ENCODE data around the gene PDGFD. TPM values are rescaled to one million over a fixed set of nuclear protein-coding genes. Genes with fewer than 3 reads are reported as not detected.
"Not testable (repeated sequence)": the region's sequence is repeated elsewhere in the genome, so short reads cannot be mapped to it uniquely, and the experiment has no call there.

Gene PDGFD
- total RNA-seq, 6 experiments from 2014 or later, result 0.37 to 0.69 (median 0.42) TPM

DNA sequence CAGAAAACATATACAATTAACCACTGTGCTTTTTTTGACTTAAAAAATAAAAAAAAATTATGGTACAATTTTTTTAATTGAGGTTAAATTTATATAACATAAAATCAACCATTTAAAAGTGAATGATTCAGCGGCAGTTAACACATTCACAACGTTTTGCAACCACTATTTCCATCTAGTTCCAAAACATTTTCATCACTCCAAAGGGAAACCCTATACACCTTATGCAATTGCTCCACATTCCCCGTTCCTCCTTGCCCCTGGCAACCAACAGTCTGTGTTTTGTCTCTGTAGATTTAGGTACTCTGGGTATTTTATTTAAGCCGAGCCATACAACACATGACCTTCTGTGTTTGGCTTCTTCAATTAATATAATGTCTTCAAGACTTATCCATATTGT is 112.2 kb downstream of the PDGFD start:
- H3K9me3 Mint-ChIP-seq, result no peaks in the 10 kb centered on the region
- TF ChIP-seq, protein P1, sequence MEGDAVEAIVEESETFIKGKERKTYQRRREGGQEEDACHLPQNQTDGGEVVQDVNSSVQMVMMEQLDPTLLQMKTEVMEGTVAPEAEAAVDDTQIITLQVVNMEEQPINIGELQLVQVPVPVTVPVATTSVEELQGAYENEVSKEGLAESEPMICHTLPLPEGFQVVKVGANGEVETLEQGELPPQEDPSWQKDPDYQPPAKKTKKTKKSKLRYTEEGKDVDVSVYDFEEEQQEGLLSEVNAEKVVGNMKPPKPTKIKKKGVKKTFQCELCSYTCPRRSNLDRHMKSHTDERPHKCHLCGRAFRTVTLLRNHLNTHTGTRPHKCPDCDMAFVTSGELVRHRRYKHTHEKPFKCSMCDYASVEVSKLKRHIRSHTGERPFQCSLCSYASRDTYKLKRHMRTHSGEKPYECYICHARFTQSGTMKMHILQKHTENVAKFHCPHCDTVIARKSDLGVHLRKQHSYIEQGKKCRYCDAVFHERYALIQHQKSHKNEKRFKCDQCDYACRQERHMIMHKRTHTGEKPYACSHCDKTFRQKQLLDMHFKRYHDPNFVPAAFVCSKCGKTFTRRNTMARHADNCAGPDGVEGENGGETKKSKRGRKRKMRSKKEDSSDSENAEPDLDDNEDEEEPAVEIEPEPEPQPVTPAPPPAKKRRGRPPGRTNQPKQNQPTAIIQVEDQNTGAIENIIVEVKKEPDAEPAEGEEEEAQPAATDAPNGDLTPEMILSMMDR (IDR thresholded peaks at IDR 0.05), result no peak

DNA sequence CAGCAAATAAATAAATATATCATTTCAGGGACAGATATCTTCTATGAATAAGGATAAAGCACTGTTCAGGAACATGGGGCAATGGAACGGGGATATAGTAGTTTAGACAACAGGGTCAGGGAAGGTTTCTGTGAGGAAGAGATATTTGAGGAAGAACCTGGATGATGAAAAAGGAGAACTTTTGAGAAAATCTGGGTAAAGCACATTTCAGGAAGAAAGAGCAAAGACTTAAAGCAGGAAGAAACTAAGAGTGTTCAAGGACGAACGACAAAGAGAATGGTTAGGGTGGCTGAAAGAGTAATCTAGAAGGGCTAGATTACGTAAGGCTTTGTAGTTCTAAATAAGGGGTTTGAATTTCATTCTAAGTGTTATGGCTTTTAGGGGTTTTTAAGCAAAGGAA is 114.8 kb downstream of the PDGFD start:
- TF ChIP-seq, protein P1 (IDR thresholded peaks at IDR 0.05), result no peak
- no peak for DNase-seq
- H3K27me3 Mint-ChIP-seq (ENCODE audit: insufficient read depth), result peaks cover 3% of the 10 kb centered on the region; the same call in 1 of the 2 replicates
- H3K36me3 Mint-ChIP-seq (ENCODE audit: low read depth), result no peaks in the 10 kb centered on the region
- no peaks in the 10 kb centered on the region for H3K9me3 Mint-ChIP-seq
- H3K4me1 Mint-ChIP-seq (ENCODE audit: low read depth), result no peaks in the 10 kb centered on the region
- no peak overlapping the region for H3K4me3 Mint-ChIP-seq
- no peak overlapping the region for H3K27ac Mint-ChIP-seq

More for the DNA sequence above, 112.2 kb downstream of the PDGFD start:
- H3K27ac Mint-ChIP-seq, result no peak overlapping the region
- no peak overlapping the region for H3K4me3 Mint-ChIP-seq
- peaks cover 3% of the 10 kb centered on the region; the same call in 1 of the 2 replicates for H3K27me3 Mint-ChIP-seq (ENCODE audit: insufficient read depth)
- no peaks in the 10 kb centered on the region for H3K4me1 Mint-ChIP-seq (ENCODE audit: low read depth)
- DNase-seq, result no peak
- no peaks in the 10 kb centered on the region for H3K36me3 Mint-ChIP-seq (ENCODE audit: low read depth)

DNA sequence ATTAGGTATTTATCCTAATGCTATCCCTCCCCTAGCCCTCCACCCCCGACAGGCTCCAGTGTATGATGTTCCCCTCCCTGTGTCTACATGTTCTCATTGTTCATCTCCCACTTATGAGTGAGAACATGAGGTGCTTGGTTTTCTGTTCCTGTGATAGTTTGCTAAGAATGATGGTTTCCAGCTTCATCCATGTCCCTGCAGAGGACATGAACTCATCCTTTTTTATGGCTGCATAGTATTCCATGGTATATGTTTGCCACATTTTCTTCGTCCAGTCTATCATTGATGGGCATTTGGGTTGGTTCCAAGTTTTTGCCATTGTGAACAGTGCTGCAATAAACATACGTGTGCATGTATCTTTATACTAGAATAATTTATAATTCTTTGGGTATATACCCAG is 117.1 kb downstream of the PDGFD start:
- H3K4me3 Mint-ChIP-seq; H3K27ac Mint-ChIP-seq; H3K27me3 Mint-ChIP-seq (ENCODE audit: insufficient read depth); H3K9me3 Mint-ChIP-seq; H3K36me3 Mint-ChIP-seq (ENCODE audit: low read depth); H3K4me1 Mint-ChIP-seq (ENCODE audit: low read depth); DNase-seq: not testable (repeated sequence)

DNA sequence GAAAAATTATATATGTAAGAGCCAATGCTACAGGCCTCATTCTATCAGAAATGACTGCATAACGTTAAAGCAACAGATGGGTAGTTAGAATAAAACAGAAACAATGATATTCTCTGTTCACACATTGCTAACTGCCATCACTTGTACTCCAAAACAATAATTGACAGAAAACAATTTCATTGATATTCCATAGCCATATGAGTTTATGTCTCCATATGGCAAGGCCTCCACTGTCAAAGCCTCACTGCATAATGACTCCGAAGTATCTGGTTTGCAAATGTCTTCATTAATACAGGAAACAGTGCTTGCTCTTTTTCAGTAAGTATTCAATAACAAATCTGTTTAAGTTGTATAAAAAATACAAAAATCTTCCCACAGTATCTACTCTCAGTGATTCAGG is 117.6 kb downstream of the PDGFD start:
- TF ChIP-seq, protein P1 (IDR thresholded peaks at IDR 0.05), result no peak
- H3K36me3 Mint-ChIP-seq (ENCODE audit: low read depth), result no peaks in the 10 kb centered on the region
- no peak overlapping the region for H3K27ac Mint-ChIP-seq
- no peak overlapping the region for H3K4me3 Mint-ChIP-seq
- no peak for DNase-seq
- peaks cover 8% of the 10 kb centered on the region; the same call in 1 of the 2 replicates for H3K4me1 Mint-ChIP-seq (ENCODE audit: low read depth)
- no peaks in the 10 kb centered on the region for H3K9me3 Mint-ChIP-seq
- H3K27me3 Mint-ChIP-seq (ENCODE audit: insufficient read depth), result no peaks in the 10 kb centered on the region

DNA sequence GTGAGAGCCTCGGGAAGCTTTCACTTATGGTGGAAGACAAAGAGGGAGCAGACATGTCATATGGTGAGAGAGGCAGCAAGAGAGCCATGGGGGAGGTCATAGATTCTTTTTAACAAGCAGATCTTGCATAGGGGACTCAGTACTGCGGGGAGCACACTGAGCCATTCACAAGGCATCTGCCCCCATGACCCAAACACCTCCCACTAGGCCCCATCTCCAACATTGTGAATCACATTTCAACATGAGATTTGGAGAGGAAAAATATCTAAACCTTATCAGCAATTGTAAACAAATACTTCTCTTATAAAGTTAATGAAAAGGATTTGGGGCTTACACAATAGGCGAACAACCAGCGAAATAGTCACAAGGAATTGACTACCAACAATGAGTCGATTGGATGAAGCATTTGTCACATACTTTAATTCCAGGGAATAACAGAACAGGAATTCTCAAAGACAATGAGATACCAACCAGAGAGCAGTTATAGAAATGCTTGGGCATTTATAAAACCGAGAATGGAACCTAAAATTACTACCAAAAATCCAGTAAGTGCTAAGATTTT is 120.2 kb downstream of the PDGFD start:
- Mint-ChIP-seq H3K4me1 (ENCODE audit: low read depth) (peaks cover 8% of the 10 kb centered on the region; the same call in 1 of the 2 replicates), H3K4me3 (no peak overlapping the region), H3K36me3 (ENCODE audit: low read depth) (no peaks in the 10 kb centered on the region), H3K27ac (no peak overlapping the region), H3K9me3 (no peaks in the 10 kb centered on the region), H3K27me3 (ENCODE audit: insufficient read depth) (peaks cover 2% of the 10 kb centered on the region; the same call in 1 of the 2 replicates)
- no peak for DNase-seq
- TF ChIP-seq, protein P1 (IDR thresholded peaks at IDR 0.05), result no peak

DNA sequence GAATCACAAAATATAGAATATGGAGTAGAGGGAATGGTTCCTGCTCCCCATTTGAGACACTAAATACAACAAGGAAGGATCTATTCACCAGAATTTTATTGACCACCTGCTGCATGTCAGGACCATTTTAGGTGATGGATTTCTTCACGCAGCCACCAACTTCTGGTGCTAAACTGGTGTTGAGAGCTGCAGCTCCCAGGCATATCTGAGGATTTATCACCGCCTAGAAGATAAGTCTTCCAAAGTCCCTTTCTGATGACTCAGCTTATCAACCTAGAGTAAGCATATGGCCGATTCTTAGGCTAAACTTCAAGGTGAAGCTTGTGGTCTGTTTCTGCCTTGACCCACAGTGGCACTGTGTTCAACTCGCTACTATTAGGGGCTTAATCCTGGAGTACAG is 120.8 kb downstream of the PDGFD start:
- no peaks in the 10 kb centered on the region for H3K36me3 Mint-ChIP-seq (ENCODE audit: low read depth)
- no peak overlapping the region for H3K27ac Mint-ChIP-seq
- DNase-seq, result no peak
- H3K9me3 Mint-ChIP-seq, result no peaks in the 10 kb centered on the region
- TF ChIP-seq, protein P1 (IDR thresholded peaks at IDR 0.05), result no peak
- peaks cover 2% of the 10 kb centered on the region; the same call in 1 of the 2 replicates for H3K27me3 Mint-ChIP-seq (ENCODE audit: insufficient read depth)
- H3K4me3 Mint-ChIP-seq, result no peak overlapping the region
- H3K4me1 Mint-ChIP-seq (ENCODE audit: low read depth), result peaks cover 8% of the 10 kb centered on the region; the same call in 1 of the 2 replicates

All from HFFc6 (cell line).